Upper lobe of left lung (tissue), 6 donors: ENCODE measurements around the gene PRKAR1B. TPM values are rescaled to one million over a fixed set of nuclear protein-coding genes. Genes with fewer than 3 reads are reported as not detected.

ENCODE experiments used
- ATAC-seq, 2 donors: fragments of 200-7000 bp; cut with Tn5 transposase; one replicate each; pipeline ENCODE4 v1.9.1; 2022; ENCODE audit warnings: mild to moderate bottlenecking in 2 of 2, moderate library complexity in 2 of 2; ENCODE audit not compliant: low FRiP score in 2 of 2
- DNase-seq, 2 donors: peaks; one replicate each; pipeline ENCODE4 v3.0.0-alpha.2; 2019 to 2020
- H3K27ac ChIP-seq, 4 donors: fragments of 200-600 bp; sonication (generic); one replicate each; pipeline ENCODE4 v1.5.1; 2016 to 2019
- H3K27me3 ChIP-seq, 4 donors: fragments of 200-600 bp; sonication (generic); one replicate each; pipeline ENCODE4 v1.5.1; 2017 to 2019
- H3K36me3 ChIP-seq, 4 donors: fragments of 200-600 bp; sonication (generic); one replicate each; pipeline ENCODE4 v1.5.1; 2016 to 2019
- H3K4me1 ChIP-seq, 4 donors: fragments of 200-600 bp; sonication (generic); one replicate each; pipeline ENCODE4 v1.5.1; 2018 to 2019
- H3K4me3 ChIP-seq, 4 donors: fragments of 200-600 bp; sonication (generic); one replicate each; pipeline ENCODE4 v1.5.1; 2017 to 2019; ENCODE audit warnings: mild to moderate bottlenecking in 2 of 4, moderate library complexity in 1 of 4
- H3K9me3 ChIP-seq, 4 donors: fragments of 200-600 bp; sonication (generic); one replicate each; pipeline ENCODE4 v1.5.1; 2018 to 2019
- EP300 ChIP-seq, 4 donors: sonication (generic); formaldehyde crosslinking; IDR thresholded peaks; one replicate each; pipeline ENCODE4 v1.5.1; 2017; ENCODE audit warnings: antibody characterized with exemption in 4 of 4, control low read depth in 2 of 4
- POLR2A ChIP-seq, 4 donors: fragments of 450-650 bp; IDR thresholded peaks; one replicate each; pipeline ENCODE4 v1.5.1; 2016 to 2017; ENCODE audit warnings: antibody characterized with exemption in 4 of 4, mild to moderate bottlenecking in 2 of 4
- POLR2AphosphoS5 ChIP-seq, 2 donors: sonication (generic); formaldehyde crosslinking; IDR thresholded peaks; one replicate each; pipeline ENCODE4 v1.5.1; 2017; ENCODE audit warnings: antibody characterized with exemption in 2 of 2
- WGBS, 2 donors: methylation state at CpG; one replicate each; pipeline ENCODE4 v1.1.5; 2017 to 2018; 5-methylcytosine and 5-hydroxymethylcytosine counted together
- total RNA-seq, 6 donors: library from RNA; depleted of rRNA in 4 of 6; stranded (reverse); fragments of >200 nt in 4 of 6; gene quantifications; one replicate each; pipeline versions ENCODE4 v1.1.0 to v1.2.1, GENCODE V29; 2016 to 2021
- TF ChIP-seq, protein P1 (sequence below), 6 experiments: fragments of 450-650 bp in 4 of 6; fragments of 200-600 bp in 2 of 6; sonication (generic) in 2 of 6; IDR thresholded peaks; one replicate each; pipeline ENCODE4 v1.5.1; 2016 to 2019; ENCODE audit warnings: antibody characterized with exemption in 6 of 6
- donor health status: DM: no; HTN: no; CAD: no; lungs with moderate emphysema.
- donor health status: DM: no; HTN: yes; CAD: no; lungs with severe emphysema.

Gene PRKAR1B
- total RNA-seq, 6 donors from 2014 or later, result 10.3 to 24.4 (median 20.9) TPM

DNA sequence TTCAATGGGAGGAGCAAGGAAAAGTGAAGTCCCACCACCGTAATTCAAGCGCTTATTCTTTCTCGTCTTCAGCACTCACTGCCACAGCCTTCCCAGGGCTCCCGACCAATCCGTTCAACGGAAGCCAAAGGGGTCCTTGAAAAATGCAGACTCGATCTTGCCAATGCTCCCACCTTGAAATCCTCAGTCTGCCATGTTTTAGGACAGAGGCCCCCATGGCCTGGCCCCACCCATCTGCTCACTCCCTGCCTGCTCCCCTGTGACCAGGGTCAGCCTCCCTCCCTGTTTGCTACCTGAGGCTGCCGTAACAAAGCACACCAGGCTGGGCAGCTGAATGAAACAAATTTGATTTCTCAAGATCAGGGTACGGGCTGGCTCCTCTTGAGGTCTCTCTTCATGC lies 3.5 kb downstream of the PRKAR1B start:
- no peak for DNase-seq
- Histone ChIP-seq H3K4me3 (no peak overlapping the region), H3K36me3 (no peaks in the 10 kb centered on the region), H3K27ac (no peak overlapping the region), H3K4me1 (peaks cover 11 to 28% (median 19%) of the 10 kb centered on the region in 4 donors), H3K27me3 (no peaks in the 10 kb centered on the region), H3K9me3 (no peaks in the 10 kb centered on the region)
- ATAC-seq, result no peak
- 94 to 96% methylated on average over 9 of the region's 9 CpGs for WGBS, 2 donors
- TF ChIP-seq POLR2A (IDR thresholded peaks at IDR 0.05) (no peak), EP300 (IDR thresholded peaks at IDR 0.05) (no peak), POLR2AphosphoS5 (IDR thresholded peaks at IDR 0.05) (no peak)
- TF ChIP-seq, protein P1, sequence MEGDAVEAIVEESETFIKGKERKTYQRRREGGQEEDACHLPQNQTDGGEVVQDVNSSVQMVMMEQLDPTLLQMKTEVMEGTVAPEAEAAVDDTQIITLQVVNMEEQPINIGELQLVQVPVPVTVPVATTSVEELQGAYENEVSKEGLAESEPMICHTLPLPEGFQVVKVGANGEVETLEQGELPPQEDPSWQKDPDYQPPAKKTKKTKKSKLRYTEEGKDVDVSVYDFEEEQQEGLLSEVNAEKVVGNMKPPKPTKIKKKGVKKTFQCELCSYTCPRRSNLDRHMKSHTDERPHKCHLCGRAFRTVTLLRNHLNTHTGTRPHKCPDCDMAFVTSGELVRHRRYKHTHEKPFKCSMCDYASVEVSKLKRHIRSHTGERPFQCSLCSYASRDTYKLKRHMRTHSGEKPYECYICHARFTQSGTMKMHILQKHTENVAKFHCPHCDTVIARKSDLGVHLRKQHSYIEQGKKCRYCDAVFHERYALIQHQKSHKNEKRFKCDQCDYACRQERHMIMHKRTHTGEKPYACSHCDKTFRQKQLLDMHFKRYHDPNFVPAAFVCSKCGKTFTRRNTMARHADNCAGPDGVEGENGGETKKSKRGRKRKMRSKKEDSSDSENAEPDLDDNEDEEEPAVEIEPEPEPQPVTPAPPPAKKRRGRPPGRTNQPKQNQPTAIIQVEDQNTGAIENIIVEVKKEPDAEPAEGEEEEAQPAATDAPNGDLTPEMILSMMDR (IDR thresholded peaks at IDR 0.05), result no peak

DNA sequence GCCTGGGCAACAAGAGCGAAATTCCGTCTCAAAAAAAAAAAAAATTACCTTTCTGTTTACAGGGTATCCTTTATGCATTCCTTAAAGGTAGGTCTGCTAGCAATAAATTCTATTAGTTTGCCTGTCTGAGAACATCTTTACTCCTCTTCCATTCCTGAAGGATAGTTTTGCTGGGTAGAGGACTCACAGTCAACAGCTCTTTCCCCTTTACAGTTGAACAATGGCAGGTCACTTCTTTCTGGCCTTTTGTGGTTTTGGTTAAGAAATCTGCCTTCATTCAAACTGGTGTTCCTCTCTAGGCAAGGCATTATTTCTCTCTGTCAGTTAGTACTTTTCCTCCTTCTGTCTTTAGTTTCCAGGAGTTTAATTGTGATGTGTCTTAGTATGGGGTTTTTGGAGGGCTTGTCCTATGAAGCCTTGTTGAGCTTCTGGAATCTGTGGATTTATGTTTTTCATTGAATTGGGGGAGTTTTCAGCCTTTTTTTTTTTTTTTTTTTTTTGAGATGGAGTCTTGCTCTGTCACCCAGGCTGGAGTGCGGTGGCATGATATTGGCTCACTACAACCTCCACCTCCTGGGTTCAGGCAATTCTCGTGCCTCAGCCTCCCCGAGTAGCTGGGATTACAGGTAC lies 5.3 kb downstream of the PRKAR1B start:
- no peak for DNase-seq
- Histone ChIP-seq H3K4me1 (peaks cover 0 to 13% (median 7%) of the 10 kb centered on the region in 4 donors), H3K9me3 (no peaks in the 10 kb centered on the region), H3K36me3 (no peaks in the 10 kb centered on the region), H3K27ac (no peak overlapping the region), H3K27me3 (no peaks in the 10 kb centered on the region), H3K4me3 (no peak overlapping the region)
- no peak for ATAC-seq
- 97 to 99% methylated on average over 5 of the region's 5 CpGs for WGBS, 2 donors
- TF ChIP-seq POLR2A (IDR thresholded peaks at IDR 0.05) (no peak), EP300 (IDR thresholded peaks at IDR 0.05) (no peak), POLR2AphosphoS5 (IDR thresholded peaks at IDR 0.05) (no peak)
- TF ChIP-seq, protein P1 (IDR thresholded peaks at IDR 0.05), result no peak

DNA sequence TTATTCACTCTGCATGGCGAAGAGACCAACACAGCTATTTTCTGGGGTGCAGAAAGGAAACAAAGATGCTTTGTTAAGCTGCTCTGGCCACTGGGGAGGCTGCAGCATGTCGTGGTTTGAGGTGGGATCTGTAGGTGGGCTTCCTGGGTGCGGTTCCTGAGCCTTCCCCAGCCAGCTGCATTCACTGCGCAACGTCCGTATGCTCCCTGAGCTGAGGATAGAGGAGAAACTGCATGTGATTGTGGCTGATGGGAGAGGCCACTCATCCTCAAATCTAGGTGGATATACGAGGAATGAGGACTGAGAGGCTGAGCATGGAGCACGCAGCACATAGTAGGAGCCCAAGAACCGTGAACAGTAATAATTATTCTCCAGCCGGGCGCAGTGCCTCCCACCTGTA lies 10.4 kb downstream of the PRKAR1B start:
- no peak overlapping the region for H3K4me3 ChIP-seq
- no peaks in the 10 kb centered on the region for H3K36me3 ChIP-seq
- peak overlapping the region in 1 of 4 donors; percentile 9 for H3K27ac ChIP-seq
- WGBS, 2 donors, result 75 to 81% methylated on average over 11 of the region's 11 CpGs
- DNase-seq, result no peak
- TF ChIP-seq POLR2AphosphoS5 (IDR thresholded peaks at IDR 0.05), result no peak
- TF ChIP-seq EP300 (IDR thresholded peaks at IDR 0.05), result no peak
- TF ChIP-seq, protein P1 (IDR thresholded peaks at IDR 0.05), result no peak
- no peak for TF ChIP-seq POLR2A (IDR thresholded peaks at IDR 0.05)
- H3K27me3 ChIP-seq, result peaks cover 0 to 9% (median 3%) of the 10 kb centered on the region in 4 donors
- H3K9me3 ChIP-seq, result no peaks in the 10 kb centered on the region
- peaks cover 0 to 12% (median 3%) of the 10 kb centered on the region in 4 donors for H3K4me1 ChIP-seq
- ATAC-seq, result no peak

DNA sequence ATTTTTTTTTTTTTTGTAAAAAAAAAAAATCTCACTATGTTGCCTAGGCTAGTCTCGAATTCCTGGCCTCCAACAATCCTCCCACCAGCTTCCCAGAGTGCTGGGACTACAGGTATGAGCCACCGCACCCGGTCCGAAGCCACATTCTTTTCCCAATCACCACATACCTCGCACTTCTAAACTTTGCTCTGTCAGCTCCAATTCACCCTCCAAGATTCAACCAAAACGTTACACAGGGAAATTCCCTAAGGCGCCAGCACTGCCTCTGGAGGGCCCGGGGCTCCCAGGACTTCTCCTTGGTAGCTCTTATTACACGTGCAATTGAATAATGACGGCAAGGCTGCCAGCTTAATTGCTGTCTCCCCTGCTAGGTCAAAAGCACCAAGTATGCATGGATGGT lies 10.9 kb downstream of the PRKAR1B start:
- H3K4me3 ChIP-seq, result no peak overlapping the region
- H3K9me3 ChIP-seq, result no peaks in the 10 kb centered on the region
- TF ChIP-seq POLR2A (IDR thresholded peaks at IDR 0.05), result no peak
- no peak for TF ChIP-seq EP300 (IDR thresholded peaks at IDR 0.05)
- TF ChIP-seq POLR2AphosphoS5 (IDR thresholded peaks at IDR 0.05), result no peak
- TF ChIP-seq, protein P1 (IDR thresholded peaks at IDR 0.05), result no peak
- H3K27ac ChIP-seq, result peak overlapping the region in 1 of 4 donors; percentile 9
- H3K27me3 ChIP-seq, result peaks cover 0 to 10% (median 4%) of the 10 kb centered on the region in 4 donors
- 53 to 66% methylated on average over 10 of the region's 10 CpGs for WGBS, 2 donors
- H3K4me1 ChIP-seq, result peaks cover 0 to 16% (median 4%) of the 10 kb centered on the region in 4 donors
- H3K36me3 ChIP-seq, result no peaks in the 10 kb centered on the region
- ATAC-seq (no peak), DNase-seq (no peak)

DNA sequence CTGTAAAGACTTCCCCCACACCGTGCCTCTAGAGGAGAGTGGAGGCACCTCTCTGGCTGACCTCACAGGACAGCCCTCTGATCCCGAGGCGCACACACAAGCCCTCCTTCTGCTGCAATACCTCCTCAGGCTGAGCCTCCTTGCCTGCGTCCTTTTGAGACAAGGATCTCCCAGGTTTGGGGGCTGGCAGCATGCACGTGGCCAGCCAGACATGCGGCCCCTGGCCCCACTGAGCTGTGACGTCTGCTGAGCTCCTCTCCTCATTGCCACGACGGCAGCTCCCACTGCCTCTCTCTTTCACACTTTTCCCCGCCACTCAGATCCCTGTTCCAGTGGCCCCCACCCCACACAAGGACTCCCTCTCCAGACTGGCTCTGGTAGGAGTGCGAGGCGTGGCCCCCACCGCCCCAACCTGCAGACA lies 12.8 kb downstream of the PRKAR1B start:
- TF ChIP-seq POLR2AphosphoS5 (IDR thresholded peaks at IDR 0.05) (no peak), POLR2A (IDR thresholded peaks at IDR 0.05) (no peak), EP300 (IDR thresholded peaks at IDR 0.05) (no peak)
- TF ChIP-seq, protein P1 (IDR thresholded peaks at IDR 0.05), result no peak
- H3K9me3 ChIP-seq, result no peaks in the 10 kb centered on the region
- no peak overlapping the region for H3K27ac ChIP-seq
- DNase-seq, result peak in 1 of 2 donors; percentile 68
- H3K27me3 ChIP-seq, result peaks cover 0 to 10% (median 4%) of the 10 kb centered on the region in 4 donors
- no peak for ATAC-seq
- H3K36me3 ChIP-seq, result no peaks in the 10 kb centered on the region
- H3K4me1 ChIP-seq, result peaks cover 0 to 20% (median 4%) of the 10 kb centered on the region in 4 donors
- H3K4me3 ChIP-seq, result no peak overlapping the region
- WGBS, 2 donors, result 94% methylated on average over 13 of the region's 13 CpGs
